Right lobe of liver (tissue), 6 donors: Measurements from ENCODE around the gene NRXN3. TPM values are rescaled to one million over a fixed set of nuclear protein-coding genes. Genes with fewer than 3 reads are reported as not detected.

ENCODE experiments used
- ATAC-seq, 4 donors: fragments of 200-7000 bp; cut with Tn5 transposase; one replicate each; pipeline ENCODE4 v1.9.1; 2020; ENCODE audit warnings: mild to moderate bottlenecking in 4 of 4, moderate library complexity in 4 of 4
- DNase-seq, 3 donors: peaks; one replicate each; pipeline ENCODE4 v3.0.0-alpha.2; 2020
- H3K27ac ChIP-seq, 3 donors: fragments of 200-600 bp; one replicate each; pipeline ENCODE4 v1.8.0; 2022
- H3K27me3 ChIP-seq, 2 donors: fragments of 200-600 bp; one replicate each; pipeline ENCODE4 v1.8.0; 2022
- H3K36me3 ChIP-seq, 4 donors: fragments of 200-600 bp; sonication (generic) in 1 of 4; one replicate each; pipeline versions ENCODE4 v1.5.1 to v1.8.0; 2017 to 2022; ENCODE audit warnings: control low read depth in 1 of 4
- H3K4me1 ChIP-seq, 4 donors: fragments of 200-600 bp; sonication (generic) in 1 of 4; one replicate each; pipeline versions ENCODE4 v1.5.1 to v1.8.0; 2017 to 2022; ENCODE audit warnings: control low read depth in 1 of 4
- H3K4me3 ChIP-seq, 3 donors: fragments of 200-600 bp; one replicate each; pipeline ENCODE4 v1.8.0; 2022
- H3K9me3 ChIP-seq, 4 donors: fragments of 200-600 bp; sonication (generic) in 1 of 4; one replicate each; pipeline versions ENCODE4 v1.5.1 to v1.8.0; 2017 to 2022; ENCODE audit warnings: control low read depth in 1 of 4
- POLR2A ChIP-seq: fragments of 450-650 bp; IDR thresholded peaks from one replicate; pipeline ENCODE4 v1.6.1; 2017; ENCODE audit warnings: antibody characterized with exemption, mild to moderate bottlenecking
- WGBS: methylation state at CpG from one replicate; pipeline ENCODE4 v1.1.6; 2018; ENCODE audit warnings: low coverage, low lambda C conversion rate; ENCODE audit not compliant: insufficient coverage; ENCODE audit errors: missing lambda C conversion rate; 5-methylcytosine and 5-hydroxymethylcytosine counted together
- intact Hi-C, 2 donors: fragments of 100-400 bp; cut with DNase I; formaldehyde crosslinking; loops; one replicate each; pipeline versions ENCODE4 v1.11.2 to v1.14.1; 2022
- total RNA-seq, 6 experiments: library from RNA; depleted of rRNA in 2 of 6; stranded (reverse); fragments of >200 nt in 2 of 6; fragmentation: NEBNext Ultra II Directional in 3 of 6; extraction: Animal tissue kit (Norgen Biotek cat#: 25700) in 3 of 6; gene quantifications; one replicate each; pipeline versions ENCODE4 v1.1.0 to v1.2.4, GENCODE V29; 2016 to 2023
- TF ChIP-seq, protein P1 (sequence below), 4 donors: fragments of 200-600 bp in 3 of 4; fragments of 450-650 bp in 1 of 4; IDR thresholded peaks; one replicate each; pipeline versions ENCODE4 v1.5.1 to v1.8.0; 2016 to 2022; ENCODE audit warnings: antibody characterized with exemption in 4 of 4, mild to moderate bottlenecking in 2 of 4
- donor health status: DM: no; HTN: yes; CAD: no.
- donor health status: DM: no; HTN: no; CAD: no.
- donor health status: DM: no; HTN: no; CAD: no.
- donor health status: DM: no; HTN: yes; CAD: no.
- donor health status: DM: no; HTN: yes; CAD: no.

Gene NRXN3
- total RNA-seq, 6 experiments from 2014 or later = 0.06 to 0.51 (median 0.23) TPM; not detected in 1

- Histone ChIP-seq H3K27me3 (no peaks in the 10 kb centered on the region), H3K36me3 (no peaks in the 10 kb centered on the region), H3K4me3 (no peak overlapping the region), H3K4me1 (no peaks in the 10 kb centered on the region), H3K27ac (no peak overlapping the region), H3K9me3 (no peaks in the 10 kb centered on the region)
- no peak for TF ChIP-seq POLR2A
- TF ChIP-seq, protein P1, sequence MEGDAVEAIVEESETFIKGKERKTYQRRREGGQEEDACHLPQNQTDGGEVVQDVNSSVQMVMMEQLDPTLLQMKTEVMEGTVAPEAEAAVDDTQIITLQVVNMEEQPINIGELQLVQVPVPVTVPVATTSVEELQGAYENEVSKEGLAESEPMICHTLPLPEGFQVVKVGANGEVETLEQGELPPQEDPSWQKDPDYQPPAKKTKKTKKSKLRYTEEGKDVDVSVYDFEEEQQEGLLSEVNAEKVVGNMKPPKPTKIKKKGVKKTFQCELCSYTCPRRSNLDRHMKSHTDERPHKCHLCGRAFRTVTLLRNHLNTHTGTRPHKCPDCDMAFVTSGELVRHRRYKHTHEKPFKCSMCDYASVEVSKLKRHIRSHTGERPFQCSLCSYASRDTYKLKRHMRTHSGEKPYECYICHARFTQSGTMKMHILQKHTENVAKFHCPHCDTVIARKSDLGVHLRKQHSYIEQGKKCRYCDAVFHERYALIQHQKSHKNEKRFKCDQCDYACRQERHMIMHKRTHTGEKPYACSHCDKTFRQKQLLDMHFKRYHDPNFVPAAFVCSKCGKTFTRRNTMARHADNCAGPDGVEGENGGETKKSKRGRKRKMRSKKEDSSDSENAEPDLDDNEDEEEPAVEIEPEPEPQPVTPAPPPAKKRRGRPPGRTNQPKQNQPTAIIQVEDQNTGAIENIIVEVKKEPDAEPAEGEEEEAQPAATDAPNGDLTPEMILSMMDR (IDR thresholded peaks at IDR 0.05) = no peak
- no peak for DNase-seq
- 18% methylated on average over 1 of the region's 1 CpG for WGBS
- intact Hi-C loops = no loop called here
- ATAC-seq = no peak
Observed at GRCh38 chr14:78316052-78316451, 145.9 kb downstream of the NRXN3 start.

DNA sequence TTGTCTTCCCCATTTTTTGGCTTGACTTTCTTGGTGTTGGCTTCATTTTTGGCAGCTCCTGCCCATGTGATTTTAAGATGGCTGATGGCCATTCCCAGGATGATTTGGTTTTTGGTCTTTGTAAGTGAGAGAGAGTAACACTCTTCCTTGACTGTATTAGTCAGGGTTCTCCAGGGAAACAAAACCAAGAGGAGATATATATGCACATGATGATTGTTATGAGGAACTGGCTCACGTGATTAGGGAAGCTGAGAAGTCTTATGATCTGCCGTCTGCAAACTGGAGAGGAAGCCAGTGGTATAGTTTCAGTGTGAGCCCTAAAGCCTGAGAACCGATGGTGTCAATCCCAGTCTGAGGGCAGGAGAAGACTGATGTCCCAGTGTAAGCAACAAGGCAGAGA is 146.6 kb downstream of the NRXN3 start:
- no peak overlapping the region for H3K4me3 ChIP-seq
- H3K36me3 ChIP-seq = no peaks in the 10 kb centered on the region
- no peaks in the 10 kb centered on the region for H3K4me1 ChIP-seq
- ATAC-seq = peak in 1 of 4 donors; percentile 23
- intact Hi-C loops = no loop called here
- WGBS = 25% methylated on average over 3 of the region's 3 CpGs
- no peaks in the 10 kb centered on the region for H3K27me3 ChIP-seq
- H3K27ac ChIP-seq = no peak overlapping the region
- DNase-seq = no peak
- no peaks in the 10 kb centered on the region for H3K9me3 ChIP-seq
- TF ChIP-seq, protein P1 (IDR thresholded peaks at IDR 0.05) = no peak
- TF ChIP-seq POLR2A = no peak

DNA sequence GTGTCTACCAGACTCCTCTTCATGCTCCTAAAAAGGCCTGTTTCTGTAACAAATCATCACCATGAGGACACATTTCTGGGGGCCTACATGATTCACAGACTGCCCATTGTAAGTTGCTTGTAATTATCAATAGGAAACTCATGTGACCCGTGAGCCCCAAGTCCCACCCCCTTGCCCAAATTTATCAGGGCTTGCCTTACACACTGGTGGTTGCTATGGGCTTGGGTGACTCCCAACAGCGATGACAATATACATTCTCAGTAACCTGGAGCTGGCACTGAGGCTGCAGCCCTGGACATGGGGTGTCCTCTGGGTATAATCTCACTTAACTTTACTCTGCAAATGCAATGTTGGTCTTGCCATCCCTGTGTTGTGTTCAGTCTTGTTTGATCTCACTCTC is 149.2 kb downstream of the NRXN3 start:
- intact Hi-C loops = no loop called here
- no peak overlapping the region for H3K4me3 ChIP-seq
- WGBS = 46% methylated on average over 2 of the region's 2 CpGs
- no peak overlapping the region for H3K27ac ChIP-seq
- no peak for TF ChIP-seq POLR2A
- TF ChIP-seq, protein P1 (IDR thresholded peaks at IDR 0.05) = no peak
- no peak for ATAC-seq
- H3K36me3 ChIP-seq = no peaks in the 10 kb centered on the region
- no peaks in the 10 kb centered on the region for H3K4me1 ChIP-seq
- H3K27me3 ChIP-seq = no peaks in the 10 kb centered on the region
- DNase-seq = no peak
- no peaks in the 10 kb centered on the region for H3K9me3 ChIP-seq

GRCh38 chr14:78319887-78320635 is 149.9 kb downstream of the NRXN3 start:
- Histone ChIP-seq H3K4me1 (no peaks in the 10 kb centered on the region), H3K9me3 (no peaks in the 10 kb centered on the region), H3K27me3 (no peaks in the 10 kb centered on the region), H3K36me3 (no peaks in the 10 kb centered on the region), H3K27ac (no peak overlapping the region), H3K4me3 (no peak overlapping the region)
- DNase-seq (no peak), ATAC-seq (no peak)
- intact Hi-C loops = no loop called here
- 12% methylated on average over 12 of the region's 12 CpGs for WGBS
- TF ChIP-seq, protein P1 (IDR thresholded peaks at IDR 0.05) = no peak
- no peak for TF ChIP-seq POLR2A
